GM12891 (cell line): ENCODE data around the gene GALNT7.
A peak's percentile ranks its signal among the peaks of the same experiment; 100 is the strongest.

Experiments used
- DNase-seq: peaks from one replicate; pipeline ENCODE4 v3.0.0; 2011; ENCODE audit warnings: low spot score; ENCODE audit not compliant: insufficient read length
- FAIRE-seq: peaks from 2 replicates; lab custom pipeline; 2011; peaks lifted over from hg19 to GRCh38; lab: Jason Lieb, UNC
- PAX5 ChIP-seq: IDR thresholded peaks from 2 replicates; pipeline ENCODE4 v1.6.1; 2011; ENCODE audit warnings: low read length, moderate library complexity, mild to moderate bottlenecking; ENCODE audit not compliant: insufficient read depth, severe bottlenecking
- POLR2A ChIP-seq: IDR thresholded peaks from 2 replicates; pipeline ENCODE4 v1.6.1; 2011; ENCODE audit warnings: low read depth, low read length, control low read depth
- POLR2AphosphoS5 ChIP-seq: IDR thresholded peaks from 2 replicates; pipeline ENCODE4 v1.6.1; 2011; ENCODE audit warnings: low read depth, low read length, control low read depth
- POU2F2 ChIP-seq: IDR thresholded peaks from 2 replicates; pipeline ENCODE4 v1.6.1; 2011; ENCODE audit warnings: low read depth, mild to moderate bottlenecking, control low read depth, low read length, moderate library complexity
- SPI1 ChIP-seq: IDR thresholded peaks from 2 replicates; pipeline ENCODE4 v1.6.1; 2011; ENCODE audit warnings: low read depth, low read length, control low read depth
- TAF1 ChIP-seq: IDR thresholded peaks from 2 replicates; pipeline ENCODE4 v1.6.1; 2011; ENCODE audit warnings: low read depth, low read length, control low read depth

Gene GALNT7

DNA sequence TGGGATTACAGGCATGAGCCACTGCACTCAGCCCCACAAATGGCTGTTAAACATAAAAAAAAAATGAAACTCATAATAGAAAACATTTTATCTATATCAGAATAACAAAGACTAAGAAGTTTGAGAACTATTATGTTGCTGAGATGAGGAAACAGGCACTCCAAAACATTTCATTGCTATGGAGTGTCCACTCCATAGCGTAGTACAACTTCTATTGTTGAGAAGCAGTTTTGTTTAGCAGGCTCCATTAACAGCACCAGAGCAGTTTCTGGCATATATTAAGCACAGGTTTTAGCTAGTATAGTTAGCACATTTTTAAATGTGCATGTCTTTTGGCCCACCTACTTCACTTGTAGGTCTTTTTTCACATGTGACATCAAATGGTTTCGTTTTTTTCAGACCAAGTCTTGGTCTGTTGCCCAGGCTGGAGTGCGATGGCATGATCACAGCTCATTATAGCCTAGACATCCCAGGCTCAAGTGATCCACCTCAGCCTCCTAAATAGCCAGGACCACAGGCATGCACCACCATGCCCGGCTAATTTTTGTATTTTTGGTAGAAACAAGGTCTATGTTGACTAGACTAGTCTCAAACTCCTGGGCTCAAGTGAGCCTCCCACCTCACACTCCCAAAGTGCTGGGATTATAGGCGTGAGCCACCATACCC lies 159.8 kb downstream of the GALNT7 start:
- FAIRE-seq = peak; percentile 59
- TF ChIP-seq POU2F2 = no peak
- no peak for TF ChIP-seq TAF1
- no peak for TF ChIP-seq SPI1
- TF ChIP-seq PAX5 = no peak
- no peak for TF ChIP-seq POLR2A
- TF ChIP-seq POLR2AphosphoS5 = no peak; the same call in 1 of the 2 replicates
- no peak for DNase-seq

DNA sequence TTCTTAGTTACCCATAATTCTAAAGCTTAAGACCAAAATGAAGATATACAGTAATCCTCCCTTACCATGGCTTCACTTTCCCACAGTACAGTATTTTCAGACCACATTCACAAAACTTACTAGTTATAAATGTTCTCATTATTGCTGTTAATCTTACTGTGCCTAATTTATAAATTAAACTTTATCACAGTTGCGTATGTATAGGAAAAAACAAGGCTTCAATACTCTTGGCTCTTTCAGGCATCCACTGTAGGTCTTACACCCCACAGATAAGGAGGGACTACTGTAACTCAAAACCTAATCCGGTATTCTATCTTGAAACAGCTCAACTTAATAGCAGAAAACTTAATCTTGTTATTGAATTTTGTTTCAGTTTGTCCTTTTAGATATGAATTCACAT lies 162.0 kb downstream of the GALNT7 start:
- DNase-seq (no peak), FAIRE-seq (peak; percentile 9)
- no peak for TF ChIP-seq POLR2AphosphoS5
- no peak for TF ChIP-seq SPI1
- TF ChIP-seq POLR2A = no peak
- TF ChIP-seq POU2F2 = no peak
- no peak for TF ChIP-seq TAF1
- TF ChIP-seq PAX5 = no peak

DNA sequence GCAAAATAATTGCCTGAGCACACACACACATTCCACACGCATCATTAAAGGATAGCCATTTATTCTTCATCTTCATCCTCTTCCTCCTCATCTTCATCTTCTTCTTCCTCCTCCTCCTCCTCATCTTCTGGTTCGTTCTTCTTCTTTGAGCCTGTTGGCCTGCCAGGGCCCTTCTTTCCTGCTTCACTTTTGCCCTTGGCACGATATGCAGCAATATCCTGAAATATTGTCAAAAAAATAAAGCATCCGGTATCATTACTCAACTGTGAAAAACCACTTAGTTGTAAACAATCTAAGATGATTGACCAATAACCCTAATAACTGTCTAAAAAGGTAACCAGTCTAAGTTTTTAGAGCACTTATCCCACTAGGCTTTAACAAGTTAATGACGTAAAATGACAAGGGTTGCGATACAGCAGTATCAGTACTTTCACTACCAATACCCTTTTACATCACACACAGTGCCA lies 163.4 kb downstream of the GALNT7 start:
- no peak for TF ChIP-seq PAX5
- TF ChIP-seq POU2F2 = no peak
- TF ChIP-seq TAF1 = no peak
- no peak for TF ChIP-seq SPI1
- TF ChIP-seq POLR2A = no peak
- TF ChIP-seq POLR2AphosphoS5 = no peak
- no peak for DNase-seq
- FAIRE-seq = peak; percentile 23

DNA sequence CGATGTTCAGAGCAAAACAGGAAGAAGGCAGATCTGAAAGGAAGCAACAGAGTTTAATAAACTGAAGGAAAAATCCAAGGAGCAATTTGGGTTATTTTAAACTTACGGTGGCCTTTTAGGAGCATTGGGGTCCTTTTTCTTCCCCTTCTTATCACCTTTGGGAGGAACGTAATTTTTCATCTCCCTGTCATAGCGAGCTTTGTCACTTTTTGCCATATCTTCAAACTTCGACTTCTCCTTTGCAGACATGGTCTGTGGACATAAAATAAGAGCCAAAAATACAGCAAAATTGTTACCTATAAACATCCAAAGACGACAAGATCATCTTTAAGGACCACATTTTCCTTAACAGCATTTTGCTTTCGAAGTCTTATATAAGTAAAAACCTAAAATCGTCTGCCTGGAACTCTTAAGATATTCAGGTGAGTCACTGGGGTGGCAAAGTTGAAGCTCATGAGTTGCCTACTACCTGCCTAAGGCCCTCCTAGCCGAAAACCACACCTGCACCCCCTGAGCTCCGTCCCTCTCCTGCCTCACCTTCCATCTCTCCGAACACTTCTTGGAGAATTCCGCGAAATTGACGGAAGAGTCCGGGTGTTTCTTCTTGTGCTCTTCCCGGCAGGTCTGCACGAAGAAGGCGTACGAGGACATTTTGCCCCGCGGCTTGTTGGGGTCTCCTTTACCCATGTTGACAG lies 164.5 kb downstream of the GALNT7 start:
- DNase-seq = no peak
- no peak for TF ChIP-seq PAX5
- no peak for TF ChIP-seq POLR2AphosphoS5
- no peak for TF ChIP-seq POLR2A
- no peak for TF ChIP-seq SPI1
- TF ChIP-seq TAF1 = no peak
- no peak for TF ChIP-seq POU2F2
- FAIRE-seq = peak; percentile 61

DNA sequence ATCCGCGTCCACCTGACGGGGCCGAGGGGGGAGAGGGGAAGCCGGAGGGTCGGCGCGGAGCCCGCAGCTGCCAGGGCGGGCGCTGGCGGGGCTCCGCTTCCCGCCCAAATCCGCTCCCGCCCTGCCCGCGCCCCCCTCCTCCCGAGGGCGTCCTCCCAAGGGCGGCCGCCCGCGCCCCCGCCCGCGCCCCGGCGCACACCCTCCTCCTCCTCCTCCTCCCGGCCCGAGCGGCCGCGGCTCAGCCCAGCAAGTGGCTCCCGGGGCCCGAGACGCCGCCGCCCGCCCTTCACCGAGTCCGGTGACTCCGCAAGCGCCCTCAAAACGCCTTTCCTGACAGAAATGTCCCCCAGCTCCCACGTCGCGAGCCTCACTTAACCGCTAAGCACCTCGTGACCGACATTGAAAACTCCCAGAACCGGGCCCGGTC lies 165.1 kb downstream of the GALNT7 start:
- DNase-seq (peak; percentile 3), FAIRE-seq (no peak)
- TF ChIP-seq POLR2AphosphoS5 (no peak), SPI1 (no peak), POU2F2 (no peak), PAX5 (no peak), TAF1 (no peak), POLR2A (no peak)

DNA sequence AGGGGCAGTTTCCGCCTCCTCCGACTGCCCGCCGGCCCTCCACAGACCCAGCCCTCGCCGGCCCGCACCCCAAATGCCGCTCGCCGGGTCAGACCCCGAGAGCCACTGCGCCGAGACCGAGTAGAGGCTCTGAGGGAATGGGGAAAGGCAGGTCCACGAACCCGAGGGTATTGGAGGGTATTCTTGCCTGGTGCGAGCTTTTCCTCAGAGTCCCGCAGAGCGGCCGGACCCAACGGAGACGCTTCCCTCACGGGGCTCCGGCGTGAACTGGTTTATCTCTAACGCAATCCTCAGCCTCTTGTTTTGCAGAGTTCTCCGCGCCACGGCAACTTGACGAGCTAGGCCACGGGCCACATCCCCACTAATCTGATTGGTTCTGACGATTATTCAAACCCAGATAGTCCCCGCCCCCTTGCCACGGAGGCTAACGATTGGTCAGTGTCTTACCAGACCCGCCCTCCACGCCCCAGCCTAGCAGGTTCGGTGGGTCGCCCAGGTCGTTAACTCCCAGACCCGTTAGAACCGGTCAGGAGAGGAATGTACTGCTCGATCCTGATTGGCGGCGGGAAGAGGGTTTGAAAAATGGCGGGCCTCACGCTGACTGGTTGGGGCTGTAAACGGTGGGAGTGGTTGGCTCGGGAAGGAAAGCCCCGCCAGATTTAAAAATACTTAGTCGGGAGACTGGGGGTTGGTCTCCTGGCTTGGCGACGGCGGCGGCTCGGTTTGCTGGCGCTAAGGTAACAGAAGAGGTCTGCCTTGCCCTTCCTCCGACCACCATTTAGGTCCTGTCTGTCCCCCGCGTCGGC lies 165.7 kb downstream of the GALNT7 start, which contains the start of gene HMGB2:
Gene HMGB2, minus strand, starts transcription at position 274 of the 806 bp plus-strand sequence. CDS start 709 bp downstream, outside the sequence.
- DNase-seq = peak; percentile 88
- no peak for TF ChIP-seq SPI1
- TF ChIP-seq PAX5 = no peak
- peak; percentile 98 for TF ChIP-seq POLR2A
- TF ChIP-seq TAF1 = peak; percentile 97
- TF ChIP-seq POU2F2 = peak; percentile 84; the same call in 1 of the 2 replicates
- TF ChIP-seq POLR2AphosphoS5 = peak; percentile 98
- FAIRE-seq = peak; percentile 99

DNA sequence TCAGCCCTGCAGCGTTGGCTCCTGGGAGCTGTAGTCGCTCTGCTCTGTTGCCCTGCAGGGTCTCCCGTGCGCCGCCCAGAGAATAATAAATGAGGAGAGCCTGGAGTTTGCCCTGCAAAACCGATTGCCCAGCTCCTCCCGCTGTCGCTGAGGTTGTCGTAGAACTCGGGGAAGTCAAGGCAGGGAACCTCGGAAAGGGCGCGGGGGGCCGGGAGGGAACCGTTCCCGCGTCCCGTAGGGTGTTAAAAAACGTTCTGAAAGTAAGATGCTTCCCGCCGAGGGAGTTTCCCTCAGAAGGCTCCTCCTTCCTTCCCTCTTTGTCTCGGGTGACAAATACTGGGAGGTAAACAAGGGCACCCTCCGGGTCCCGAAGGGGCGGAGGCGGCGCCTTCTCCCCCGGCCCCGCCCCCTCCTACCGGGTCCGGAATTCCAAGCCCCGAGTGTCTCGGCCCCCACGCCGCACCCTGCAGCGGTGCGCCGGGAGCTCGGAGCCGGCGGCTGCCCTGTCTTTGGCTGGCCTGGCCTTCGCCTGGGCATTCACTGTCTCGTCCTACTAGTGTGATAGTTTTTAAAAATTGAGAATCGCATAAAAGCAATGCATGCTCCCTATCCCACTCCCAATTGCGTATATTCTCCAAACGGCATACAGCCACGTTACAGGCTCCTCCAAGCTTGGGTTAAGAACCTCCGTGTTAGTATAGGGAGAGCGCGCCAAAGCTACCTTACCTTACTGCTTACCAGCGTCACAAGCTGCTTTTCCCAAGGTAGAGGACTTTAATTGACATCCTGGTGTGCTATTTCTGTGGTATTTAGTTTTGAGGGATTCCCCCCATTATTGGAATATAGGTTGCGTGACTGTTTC lies 166.5 kb downstream of the GALNT7 start:
- DNase-seq (peak; percentile 35), FAIRE-seq (no peak)
- TF ChIP-seq PAX5 (no peak), POLR2AphosphoS5 (no peak; the same call in 1 of the 2 replicates), POU2F2 (no peak), TAF1 (no peak), SPI1 (no peak), POLR2A (no peak)

DNA sequence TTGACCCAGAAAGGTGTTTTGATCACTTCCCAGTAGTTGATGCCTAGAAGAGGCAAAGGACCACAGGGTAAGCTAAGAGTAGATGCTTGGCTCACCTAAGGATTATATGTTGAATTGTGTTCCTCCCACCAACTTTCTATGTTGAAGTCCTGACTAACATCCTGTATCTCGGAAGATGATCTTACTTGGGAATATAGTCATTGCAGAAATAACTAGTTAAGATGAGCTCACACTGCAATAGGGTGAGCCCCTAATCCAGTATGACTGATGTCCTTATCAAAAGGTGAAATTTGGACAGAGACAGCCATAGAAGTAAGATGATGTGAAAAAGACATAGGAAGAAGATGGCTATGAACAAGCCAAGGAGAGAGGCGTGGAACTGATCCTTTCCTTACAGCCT lies 168.9 kb downstream of the GALNT7 start:
- no peak for TF ChIP-seq POLR2AphosphoS5
- no peak for TF ChIP-seq SPI1
- no peak for TF ChIP-seq POU2F2
- no peak for TF ChIP-seq POLR2A
- TF ChIP-seq TAF1 = no peak
- no peak for TF ChIP-seq PAX5

More for the DNA sequence above, 168.9 kb downstream of the GALNT7 start:
- FAIRE-seq = no peak
- no peak for DNase-seq
